GM11168 (cell line): ENCODE measurements around the gene MCEMP1.

ENCODE experiments used
- in situ Hi-C: fragments of 300-500 bp; cut with MboI; formaldehyde crosslinking; loops from one replicate; pipeline ENCODE4 v1.12.0; 2022; ENCODE audit warnings: low sequenced_read_pairs; ENCODE audit not compliant: unreplicated experiment

The MCEMP1 gene

DNA sequence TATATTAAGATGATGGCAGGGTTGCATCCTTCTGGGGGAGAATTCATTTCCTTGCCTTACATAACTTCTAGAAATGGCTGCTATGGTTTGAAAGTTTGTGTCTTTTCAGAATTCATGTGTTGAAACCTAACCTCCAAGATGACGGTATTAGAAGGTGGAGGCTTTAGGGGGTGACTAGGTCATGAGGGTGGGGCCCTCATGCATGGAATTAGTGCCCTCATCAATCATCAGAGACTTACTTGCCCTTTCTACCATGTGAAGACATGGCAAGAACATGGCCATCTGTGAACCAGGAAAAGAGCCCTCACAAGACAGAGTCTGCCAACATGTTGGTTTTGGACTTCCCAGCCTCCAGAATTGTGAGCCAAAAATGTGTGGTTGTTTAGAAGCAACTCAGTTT is 39.9 kb downstream of the MCEMP1 start:
- in situ Hi-C loops: no loop called here

DNA sequence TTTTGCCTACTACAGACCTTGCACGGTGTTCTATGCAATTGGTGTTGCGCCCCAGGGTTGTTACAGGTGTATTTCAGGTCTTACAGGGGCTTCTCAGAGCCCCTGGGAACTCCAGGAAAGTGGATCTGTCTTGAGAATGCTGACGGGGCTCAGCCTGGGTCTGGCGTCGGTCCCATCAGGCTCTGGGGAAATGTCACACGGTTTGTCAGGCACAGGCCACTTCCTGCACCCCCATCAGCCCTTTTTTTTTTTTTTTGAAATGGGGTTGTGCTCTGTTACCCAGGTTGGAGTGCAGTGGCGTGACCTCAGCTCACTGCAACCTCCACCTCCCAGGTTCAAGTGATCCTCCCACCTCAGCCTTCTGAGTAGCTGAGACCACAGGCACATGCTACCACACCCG is 41.8 kb downstream of the MCEMP1 start:
- in situ Hi-C loops: no loop called here

DNA sequence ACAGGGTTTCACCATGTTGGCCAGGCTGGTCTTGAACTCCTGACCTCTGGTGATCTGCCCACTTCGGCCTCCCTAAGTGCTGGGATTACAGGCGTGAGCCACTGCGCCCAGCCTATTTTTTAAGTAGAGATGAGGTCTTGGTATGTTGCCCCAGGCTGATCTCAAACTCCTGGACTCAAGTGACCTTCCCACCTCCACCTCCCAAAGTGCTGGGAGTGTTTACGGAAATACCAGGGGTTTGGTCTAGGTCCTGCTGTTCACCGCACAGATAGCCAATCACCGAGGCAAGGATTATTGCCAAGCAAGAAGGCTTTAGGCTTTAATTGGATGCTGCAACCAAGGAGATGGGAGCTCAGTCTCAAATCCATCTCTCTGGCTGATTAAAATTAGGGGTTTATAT is 43.5 kb downstream of the MCEMP1 start:
- in situ Hi-C loops: no loop called here

DNA sequence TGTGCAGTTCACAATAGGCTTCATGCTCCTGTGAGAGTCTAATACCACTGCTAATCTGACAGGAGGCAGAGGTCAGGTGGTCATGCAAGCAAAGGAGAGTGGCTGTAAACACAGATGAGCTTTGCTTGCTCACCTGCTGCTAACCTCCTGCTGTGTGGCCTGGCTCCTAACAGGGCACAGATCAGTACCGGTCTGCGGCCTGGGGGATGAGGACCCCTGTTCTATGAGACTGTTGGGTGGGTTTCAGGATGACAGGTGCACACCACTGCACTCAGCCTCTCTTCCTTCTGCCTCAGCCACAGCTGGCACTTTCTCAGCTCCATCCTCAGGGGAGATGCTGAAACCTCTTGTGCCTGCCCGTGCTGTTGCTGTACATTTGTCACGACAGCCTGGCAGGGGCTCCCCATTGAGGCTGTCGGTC is 45.4 kb downstream of the MCEMP1 start:
- in situ Hi-C loops: no loop called here

DNA sequence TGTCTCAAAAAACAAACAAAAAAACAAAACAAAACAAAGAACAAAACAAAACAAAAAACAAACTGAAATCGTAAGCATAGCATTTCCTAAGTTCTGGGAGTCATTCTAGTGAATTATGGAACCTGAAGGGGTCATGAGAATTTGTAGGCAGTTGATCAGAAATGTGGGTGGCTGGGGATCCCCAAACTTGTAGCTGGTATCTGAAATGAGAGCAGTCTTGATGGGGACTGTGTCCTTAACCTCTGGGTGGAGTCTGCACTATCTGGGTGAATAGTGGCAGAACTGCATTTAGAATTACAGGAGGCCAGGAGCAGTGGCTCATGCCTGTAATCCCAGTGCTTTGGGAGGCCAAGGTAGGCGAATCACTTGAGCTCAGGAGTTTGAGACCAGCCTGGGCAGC is 48.9 kb downstream of the MCEMP1 start:
- in situ Hi-C loops: no loop called here

DNA sequence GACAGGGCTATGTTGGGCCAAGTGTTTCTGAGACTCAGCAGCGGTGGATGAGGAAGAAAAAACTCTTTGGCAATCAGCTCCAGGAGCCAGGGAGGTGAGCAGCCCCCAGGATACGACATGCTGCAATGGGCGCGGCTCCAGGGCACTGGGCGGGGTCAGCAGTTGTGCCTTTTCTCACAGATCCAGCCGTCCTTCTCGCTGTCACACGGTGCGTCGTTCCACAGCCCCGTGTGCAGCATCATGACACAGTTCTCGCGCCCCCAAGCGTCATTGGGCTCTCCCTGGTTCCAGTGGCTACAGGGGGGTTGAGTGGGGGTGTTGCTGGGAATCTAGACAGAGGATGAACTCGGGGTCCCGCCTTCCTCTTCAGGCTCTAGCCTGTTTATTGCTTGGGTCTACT is 52.3 kb downstream of the MCEMP1 start:
- in situ Hi-C loops: no loop called here
